Right renal cortex interstitium (tissue), 3 donors: Measurements from ENCODE around the gene C11orf98. TPM values are rescaled to one million over a fixed set of nuclear protein-coding genes. Genes with fewer than 3 reads are reported as not detected.
"Not testable (repeated sequence)": the region's sequence is repeated elsewhere in the genome, so short reads cannot be mapped to it uniquely, and the experiment has no call there.

ENCODE experiments used
- DNase-seq, 3 donors: peaks; one replicate each; pipeline ENCODE4 v3.0.0-alpha.2; 2013; ENCODE audit warnings: low read depth in 3 of 3, low spot score in 2 of 3
- polyA plus RNA-seq, 3 donors: library from polyadenylated mRNA; unstranded; fragments of 120-200 nt; gene quantifications; one replicate each; pipeline ENCODE4 v1.2.1, GENCODE V29; 2013; ENCODE audit not compliant: insufficient read length in 3 of 3

The C11orf98 gene
- polyA plus RNA-seq, 3 donors: 47.0 to 57.9 (median 51.7) TPM

- no peak for DNase-seq
Observed at GRCh38 chr11:62654297-62654696, 10.7 kb downstream of the C11orf98 start.

GRCh38 chr11:62652161-62653006 lies 12.6 kb downstream of the C11orf98 start:
- DNase-seq: no peak

DNA sequence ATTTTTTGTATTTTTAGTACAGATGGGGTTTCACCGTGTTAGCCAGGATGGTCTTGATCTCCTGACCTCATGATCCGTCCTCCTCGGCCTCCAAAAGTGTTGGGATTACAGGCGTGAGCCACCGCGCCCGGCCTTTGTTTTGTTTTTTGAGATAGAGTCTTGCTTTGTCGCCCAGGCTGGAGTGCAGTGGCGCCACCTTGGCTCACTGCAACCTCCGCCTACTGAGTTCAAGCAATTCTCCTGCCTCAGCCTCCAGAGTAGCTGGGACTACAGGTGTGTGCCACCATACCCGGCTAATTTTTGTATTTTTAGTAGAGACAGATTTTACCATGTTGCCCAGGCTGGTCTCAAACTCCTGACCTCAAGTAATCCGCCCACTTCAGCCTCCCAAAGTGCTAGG lies 14.7 kb downstream of the C11orf98 start:
- not testable (repeated sequence) for DNase-seq

GRCh38 chr11:62649486-62649885 lies 15.5 kb downstream of the C11orf98 start:
- no peak for DNase-seq

DNA sequence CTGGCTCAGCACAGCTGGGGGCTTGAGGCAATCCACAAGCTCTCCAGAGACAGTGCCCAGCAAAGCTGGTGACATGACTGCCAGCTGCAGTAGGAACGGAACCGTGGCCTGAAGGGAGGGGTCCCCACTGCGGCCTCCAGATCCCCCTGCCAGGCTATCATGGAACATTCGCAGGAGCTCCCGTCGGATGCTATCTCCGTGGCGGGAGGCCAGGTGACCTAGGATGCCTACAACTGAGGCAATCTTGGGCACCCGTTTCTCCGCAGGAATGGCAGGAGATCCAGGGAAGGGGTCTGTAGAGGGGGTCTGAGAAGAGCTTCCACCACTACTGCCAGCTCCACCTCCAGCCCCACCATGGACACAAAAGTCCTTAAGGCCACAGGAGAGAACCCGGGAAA lies 16.0 kb downstream of the C11orf98 start:
- no peak for DNase-seq

GRCh38 chr11:62648185-62648966 lies 16.6 kb downstream of the C11orf98 start:
- no peak for DNase-seq

GRCh38 chr11:62647609-62648005 lies 17.4 kb downstream of the C11orf98 start:
- DNase-seq: no peak

DNA sequence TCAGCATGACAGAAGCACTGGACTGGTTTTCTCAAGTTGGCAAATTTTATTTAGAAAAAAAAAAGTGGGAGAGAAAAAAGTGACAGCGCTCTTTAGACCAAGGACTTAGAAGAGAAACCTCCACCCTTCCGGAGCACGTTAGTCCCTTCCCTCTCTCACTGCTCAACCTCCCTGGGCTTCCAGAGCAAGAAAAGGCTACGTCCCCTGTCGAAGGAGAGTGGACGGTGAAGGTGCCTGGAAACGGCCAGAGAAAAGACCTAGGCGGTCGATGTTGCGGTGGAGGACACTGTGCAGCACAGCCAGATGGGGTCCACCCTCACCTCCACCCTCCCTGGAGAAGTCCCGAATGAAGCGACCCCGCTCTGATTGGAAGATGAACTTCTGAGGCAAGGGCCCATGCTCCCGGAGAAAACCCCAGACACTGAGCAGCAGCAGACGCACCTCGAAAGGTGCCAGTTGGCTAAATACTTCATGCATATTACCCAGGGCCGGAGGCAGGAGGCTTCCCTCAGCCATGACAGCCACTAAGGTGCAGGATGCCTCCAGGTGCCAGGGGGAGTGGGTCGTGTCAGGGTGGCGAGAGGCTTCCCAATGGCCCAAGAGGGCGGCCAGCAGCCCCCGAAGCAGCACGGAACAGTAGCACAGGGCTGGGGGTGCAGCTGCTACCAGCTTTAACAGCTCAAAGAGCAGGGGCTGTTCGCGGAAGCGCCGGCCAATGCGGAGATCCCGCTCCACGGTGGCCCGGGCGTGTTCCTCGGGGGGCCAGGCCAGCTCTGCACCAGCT lies 18.0 kb downstream of the C11orf98 start:
- DNase-seq: no peak

DNA sequence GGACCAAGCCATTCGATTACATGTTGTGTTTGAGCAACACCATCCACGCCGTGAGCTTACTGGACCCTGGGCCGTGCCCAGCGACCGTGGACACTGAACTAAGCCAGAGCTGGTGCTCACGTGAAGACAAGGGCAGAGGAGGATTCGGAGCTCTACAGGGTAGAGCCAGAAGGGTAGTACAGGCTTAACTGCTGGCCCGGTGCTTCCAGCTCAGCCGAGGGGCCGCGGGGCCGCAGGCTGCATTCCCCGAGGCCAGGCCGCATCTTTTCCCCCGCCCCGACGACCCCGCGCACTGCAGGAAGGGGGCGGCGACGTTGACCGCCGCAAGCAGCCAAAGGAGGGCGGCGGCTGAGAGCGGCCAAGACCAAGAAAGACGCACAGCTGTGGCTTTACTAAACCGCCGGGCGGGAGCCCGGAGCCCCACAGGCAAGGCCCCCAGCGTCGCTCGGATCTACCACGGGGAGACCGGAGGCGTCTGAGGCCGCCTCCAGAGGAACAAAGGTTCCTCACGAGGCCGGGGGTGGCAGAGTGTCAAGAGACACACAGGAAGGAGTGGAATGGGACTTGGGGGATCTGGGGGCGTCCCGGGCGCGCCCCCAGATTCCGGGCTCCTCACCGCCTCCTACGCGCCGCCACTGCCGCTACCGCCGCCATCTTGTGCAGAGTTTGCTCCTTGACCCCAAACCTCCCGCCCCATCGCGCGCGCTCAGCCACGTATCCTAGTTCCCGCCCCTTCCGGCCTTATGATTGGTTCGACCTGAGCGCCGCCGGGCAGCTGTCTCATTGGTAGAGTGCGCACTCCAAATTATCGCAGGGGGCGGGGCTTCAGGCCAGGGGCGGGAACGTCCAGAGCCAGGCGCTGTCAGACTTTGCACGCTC lies 18.8 kb downstream of the C11orf98 start, which contains the start of gene GANAB:
Gene GANAB (minus strand): TSS at position 668 of the 879 bp plus-strand sequence. CDS start 14 bp downstream, at position 654.
- peak; percentile 91 to 98 (median 93) for DNase-seq

DNA sequence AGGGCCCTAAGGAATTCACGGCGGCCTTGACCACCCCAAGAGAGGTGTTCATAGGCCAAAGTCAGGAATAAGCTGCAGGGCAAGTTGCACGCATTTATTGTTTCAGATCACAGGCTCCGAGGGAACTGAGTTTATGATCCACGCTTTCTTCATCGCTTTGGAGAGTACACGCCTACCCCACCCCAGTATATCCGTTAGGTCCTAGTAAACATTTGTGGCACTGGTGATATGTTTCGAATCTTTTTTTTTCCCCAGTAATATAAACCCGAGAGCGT lies 19.4 kb downstream of the C11orf98 start:
- DNase-seq: no peak

DNA sequence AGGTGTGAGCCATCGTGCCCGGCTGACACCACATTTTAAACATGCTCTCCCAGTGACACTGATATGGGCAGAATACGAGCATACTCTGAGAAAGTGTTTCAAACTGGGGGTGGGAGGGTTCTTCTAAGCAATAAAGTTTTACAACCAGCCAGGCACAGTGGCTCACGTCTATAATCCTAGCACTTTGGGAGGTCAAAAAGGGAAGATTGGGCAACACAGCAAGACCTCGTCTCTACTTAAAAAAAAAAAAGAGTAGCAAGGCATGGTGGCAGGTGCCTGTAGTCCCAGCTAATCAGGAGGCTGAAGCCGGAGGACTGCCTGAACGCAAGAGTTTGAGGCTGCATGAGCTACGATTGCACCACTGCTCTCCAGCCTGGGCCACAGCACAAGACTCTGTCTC lies 20.8 kb downstream of the C11orf98 start:
- no peak for DNase-seq

DNA sequence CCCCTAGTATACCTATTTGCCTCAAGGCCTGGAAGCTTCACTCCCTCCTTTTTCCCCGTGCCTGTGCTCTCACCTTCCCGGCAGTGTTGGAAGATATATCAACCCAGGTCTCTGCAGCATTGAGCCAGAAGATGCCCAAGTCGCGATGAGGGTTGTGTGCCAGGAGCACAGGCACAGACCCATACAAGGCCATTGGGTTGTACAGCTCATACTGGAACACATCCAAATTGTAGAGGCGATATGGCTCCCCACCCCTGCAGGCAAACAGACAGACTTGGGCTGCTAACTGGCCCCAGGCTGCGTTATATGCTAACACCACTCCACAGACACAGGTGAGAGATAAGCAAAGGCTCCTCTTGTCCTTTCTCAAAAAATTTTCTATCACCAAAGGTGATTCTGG lies 32.5 kb downstream of the C11orf98 start:
- DNase-seq: no peak

DNA sequence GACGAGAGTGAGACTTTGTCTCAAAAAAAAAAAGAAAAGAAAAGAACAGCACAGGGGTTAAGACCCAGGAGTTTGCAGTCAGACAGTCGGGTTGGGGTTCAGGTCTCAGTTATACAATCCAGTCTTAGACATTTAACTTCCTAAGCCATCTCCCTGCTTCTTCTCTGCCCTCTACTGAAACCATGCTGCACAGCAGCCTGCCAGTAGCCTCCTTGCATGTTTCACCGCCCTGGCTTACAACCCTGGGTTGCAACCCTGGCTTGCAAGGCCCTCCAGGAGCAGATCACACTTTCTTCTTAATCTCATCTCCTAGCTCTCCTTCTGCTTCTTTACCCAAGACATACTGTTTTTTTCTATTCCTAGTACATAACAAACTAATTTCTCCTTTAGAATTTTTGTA lies 37.3 kb downstream of the C11orf98 start:
- DNase-seq: no peak

DNA sequence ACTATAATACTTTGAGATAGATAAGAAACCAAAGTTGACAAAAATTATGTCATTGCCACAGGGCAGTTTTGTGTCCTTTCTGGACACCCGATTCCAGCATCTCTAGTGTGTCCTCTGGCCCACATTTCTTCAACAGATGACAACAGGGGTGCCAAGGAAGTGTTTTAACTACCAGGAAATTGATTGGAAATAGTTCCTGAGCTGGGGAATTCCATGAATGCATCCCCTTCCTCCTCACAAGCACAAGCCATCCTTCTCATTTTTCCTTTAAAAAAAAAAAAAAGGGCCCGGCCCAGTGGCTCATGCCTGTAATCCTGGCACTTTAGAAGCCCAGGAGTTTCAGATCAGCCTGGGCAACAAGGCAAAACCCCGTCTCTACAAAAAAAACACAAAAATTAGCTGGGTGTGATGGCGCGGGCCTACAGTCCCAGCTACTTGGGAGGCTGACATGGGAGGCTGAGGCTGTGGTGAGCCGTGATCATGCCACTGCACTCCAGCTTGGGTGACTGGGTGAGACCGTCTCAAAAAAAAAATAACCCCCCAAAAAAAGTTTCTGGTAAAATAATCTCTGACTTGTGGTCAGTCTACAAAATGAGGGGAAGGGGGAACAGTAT lies 42.4 kb downstream of the C11orf98 start:
- DNase-seq: no peak

- DNase-seq: peak; percentile 89 to 92 (median 92)
Observed at GRCh38 chr11:62621567-62622470, 43.2 kb downstream of the C11orf98 start, which contains the start of gene B3GAT3. Gene B3GAT3, minus strand, starts transcription at chr11:62621986. Its CDS starts 39 bp downstream, at chr11:62621947.

DNA sequence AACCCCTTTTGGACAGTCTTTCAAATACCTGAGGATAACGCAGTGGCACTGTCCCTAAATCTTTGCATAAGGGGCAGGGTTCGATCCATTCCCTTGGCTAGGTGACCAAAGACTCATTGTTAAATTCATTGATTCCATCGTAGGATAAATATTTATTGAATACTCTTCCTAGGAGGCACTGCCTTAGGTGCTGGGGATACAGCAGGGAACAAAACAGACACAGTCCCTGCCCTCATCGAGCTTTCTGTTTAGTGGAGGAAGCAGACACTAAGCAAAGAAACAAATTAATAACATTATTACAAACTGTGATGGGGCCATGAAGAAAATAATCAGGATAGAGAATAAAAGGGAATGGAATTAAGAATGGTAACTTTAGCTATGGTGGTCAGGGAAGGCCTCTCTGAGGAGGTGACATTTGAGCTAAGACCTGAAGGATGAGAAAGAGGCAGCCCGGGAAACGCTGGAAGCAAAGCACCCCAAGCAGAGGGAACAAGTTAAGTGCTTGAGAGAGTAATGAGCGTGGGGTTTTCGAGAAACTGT lies 43.9 kb downstream of the C11orf98 start:
- no peak for DNase-seq

- not testable (repeated sequence) for DNase-seq
Observed at GRCh38 chr11:62616957-62617356, 48.1 kb downstream of the C11orf98 start.

DNA sequence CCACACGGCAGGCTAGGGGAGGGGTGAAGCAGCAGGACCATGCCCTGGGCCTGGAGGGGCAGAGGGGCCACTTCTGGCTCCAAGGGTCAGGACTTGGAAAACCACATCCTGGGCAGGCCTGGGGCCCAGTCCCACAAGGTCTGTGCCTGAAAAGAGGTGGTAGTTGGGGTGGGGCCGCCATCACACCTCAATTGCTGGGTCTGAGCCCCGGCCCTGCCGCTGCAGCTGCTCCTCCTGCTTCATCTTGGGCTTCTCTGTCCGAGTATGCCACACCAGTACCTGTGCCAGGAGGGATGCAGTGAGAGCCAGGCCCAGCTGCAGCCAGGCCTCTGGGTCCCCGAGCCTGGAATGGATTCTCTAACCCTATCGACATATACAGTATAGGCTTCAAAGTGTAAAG lies 49.5 kb downstream of the C11orf98 start:
- DNase-seq: no peak
